PFSK-1 (cell line): Measurements from ENCODE around the gene ADRB2.

ENCODE experiments used
- FOXP2 ChIP-seq: optimal IDR thresholded peaks from 2 replicates; pipeline ENCODE3; 2011; ENCODE audit warnings: borderline replicate concordance, control low read depth, inconsistent platforms; ENCODE audit not compliant: insufficient read depth; ENCODE audit errors: extremely low read length, extremely low read depth
- POLR2AphosphoS5 ChIP-seq: IDR thresholded peaks from 2 replicates; pipeline ENCODE4 v1.6.1; 2012; ENCODE audit warnings: low read depth, mild to moderate bottlenecking, control low read depth, low read length, moderate library complexity
- REST ChIP-seq, 2 experiments: IDR thresholded peaks; 2 replicates each; pipeline versions ENCODE4 v1.6.1 to v1.8.0; 2011 to 2012; ENCODE audit warnings: low read depth in 2 of 2, low read length in 2 of 2, control low read depth in 1 of 2, inconsistent platforms in 1 of 2, mild to moderate bottlenecking in 1 of 2, moderate library complexity in 1 of 2; ENCODE audit not compliant: insufficient read depth in 1 of 2
- SIN3A ChIP-seq: IDR thresholded peaks from 2 replicates; pipeline ENCODE4 v1.6.1; 2012; ENCODE audit warnings: mild to moderate bottlenecking, low read length, moderate library complexity, borderline replicate concordance; ENCODE audit not compliant: insufficient read depth
- TAF1 ChIP-seq: IDR thresholded peaks from 2 replicates; pipeline ENCODE4 v1.6.1; 2012; ENCODE audit warnings: low read length, control low read depth, borderline replicate concordance; ENCODE audit not compliant: insufficient read depth

Gene ADRB2

GRCh38 chr5:148831590-148832565 lies 5.5 kb downstream of the ADRB2 start:
- no peak for TF ChIP-seq SIN3A
- TF ChIP-seq TAF1, result no peak
- TF ChIP-seq FOXP2, result no peak
- no peak for TF ChIP-seq POLR2AphosphoS5
- no peak for TF ChIP-seq REST (IDR thresholded peaks at IDR 0.05; ENCODE audit: insufficient read depth in 1 of 2, low read depth in 2 of 2, low read length in 2 of 2)

- TF ChIP-seq POLR2AphosphoS5 (no peak), TAF1 (no peak), REST (IDR thresholded peaks at IDR 0.05; ENCODE audit: insufficient read depth in 1 of 2, low read depth in 2 of 2, low read length in 2 of 2) (no peak), SIN3A (no peak), FOXP2 (no peak)
Measured at GRCh38 chr5:148833122-148833521, 6.7 kb downstream of the ADRB2 start.

- TF ChIP-seq REST (IDR thresholded peaks at IDR 0.05; ENCODE audit: insufficient read depth in 1 of 2, low read depth in 2 of 2, low read length in 2 of 2), result no peak
- TF ChIP-seq SIN3A, result no peak
- no peak for TF ChIP-seq TAF1
- TF ChIP-seq POLR2AphosphoS5, result no peak
Measured at GRCh38 chr5:148833925-148834324, 7.5 kb downstream of the ADRB2 start.

GRCh38 chr5:148834689-148835088 lies 8.3 kb downstream of the ADRB2 start:
- TF ChIP-seq TAF1 (no peak), POLR2AphosphoS5 (no peak), REST (IDR thresholded peaks at IDR 0.05; ENCODE audit: insufficient read depth in 1 of 2, low read depth in 2 of 2, low read length in 2 of 2) (no peak), FOXP2 (no peak), SIN3A (no peak)
